MM.1S (cell line): ENCODE measurements around the gene MAN1C1.

ENCODE experiments used
- DNase-seq: peaks from one replicate; pipeline ENCODE4 v3.0.0-alpha.2; 2015
- H2AFZ ChIP-seq: fragments of 300-600 bp; sonication (generic); 2 replicates; pipeline ENCODE4 v1.6.0; 2016; ENCODE audit warnings: antibody characterized with exemption, low read length
- H3F3A ChIP-seq: fragments of 300-600 bp; sonication (generic); 2 replicates; pipeline ENCODE4 v1.6.1; 2016; ENCODE audit warnings: mild to moderate bottlenecking, antibody characterized with exemption, low read length, moderate library complexity, mixed read lengths; ENCODE audit not compliant: insufficient read depth
- H3K27ac ChIP-seq: fragments of 300-600 bp; sonication (generic); 2 replicates; pipeline ENCODE4 v1.5.1; 2016; ENCODE audit warnings: mild to moderate bottlenecking, low read length
- H3K27me3 ChIP-seq: fragments of 300-600 bp; sonication (generic); replicated peaks from 2 replicates; pipeline ENCODE4 v1.6.0; 2016; ENCODE audit warnings: low read length; ENCODE audit not compliant: insufficient read depth
- H3K36me3 ChIP-seq: fragments of 300-600 bp; sonication (generic); replicated peaks from 2 replicates; pipeline ENCODE4 v1.6.1; 2016; ENCODE audit warnings: mild to moderate bottlenecking, low read length, mixed read lengths; ENCODE audit not compliant: insufficient read depth
- H3K4me1 ChIP-seq: fragments of 300-600 bp; sonication (generic); 2 replicates; pipeline ENCODE4 v1.6.1; 2016; ENCODE audit warnings: low read length, mixed read lengths
- H3K4me2 ChIP-seq: fragments of 300-600 bp; sonication (generic); 2 replicates; pipeline ENCODE4 v1.6.0; 2016; ENCODE audit warnings: low read depth, low read length
- H3K4me3 ChIP-seq: fragments of 300-600 bp; sonication (generic); 2 replicates; pipeline ENCODE4 v1.5.1; 2016; ENCODE audit warnings: low read length, mixed read lengths
- H3K79me2 ChIP-seq: fragments of 300-600 bp; sonication (generic); 2 replicates; pipeline ENCODE4 v1.6.1; 2016; ENCODE audit warnings: mixed run types, low read length, mixed read lengths
- H3K9ac ChIP-seq: fragments of 300-600 bp; sonication (generic); 2 replicates; pipeline ENCODE4 v1.6.1; 2016; ENCODE audit warnings: low read length, mixed read lengths
- H3K9me2 ChIP-seq: fragments of 300-600 bp; sonication (generic); replicated peaks from 2 replicates; pipeline ENCODE4 v1.6.1; 2016; ENCODE audit warnings: mild to moderate bottlenecking, low read length, mixed read lengths; ENCODE audit not compliant: insufficient read depth
- H3K9me3 ChIP-seq: fragments of 300-600 bp; sonication (generic); replicated peaks from 2 replicates; pipeline ENCODE4 v1.6.1; 2016; ENCODE audit warnings: mild to moderate bottlenecking, low read length, mixed read lengths; ENCODE audit not compliant: insufficient read depth
- H4K20me1 ChIP-seq: fragments of 300-600 bp; sonication (generic); 2 replicates; pipeline ENCODE4 v1.6.1; 2016; ENCODE audit warnings: mild to moderate bottlenecking, low read length, moderate library complexity, mixed read lengths; ENCODE audit not compliant: insufficient read depth
- EZH2 ChIP-seq: fragments of 300-600 bp; sonication (generic); optimal IDR thresholded peaks from 2 replicates; pipeline ENCODE3; 2017; ENCODE audit warnings: low read depth, mild to moderate bottlenecking, antibody characterized with exemption, low read length, mixed read lengths
- EZH2phosphoT487 ChIP-seq: fragments of 300-600 bp; sonication (generic); IDR thresholded peaks from 2 replicates; pipeline ENCODE4 v1.6.1; 2018; ENCODE audit warnings: antibody characterized with exemption, low read length
- TF ChIP-seq, protein P1 (sequence below): fragments of 300-600 bp; sonication (generic); IDR thresholded peaks from 2 replicates; pipeline ENCODE4 v1.5.1; 2016; ENCODE audit warnings: antibody characterized with exemption, low read length, mixed read lengths

Gene MAN1C1

DNA sequence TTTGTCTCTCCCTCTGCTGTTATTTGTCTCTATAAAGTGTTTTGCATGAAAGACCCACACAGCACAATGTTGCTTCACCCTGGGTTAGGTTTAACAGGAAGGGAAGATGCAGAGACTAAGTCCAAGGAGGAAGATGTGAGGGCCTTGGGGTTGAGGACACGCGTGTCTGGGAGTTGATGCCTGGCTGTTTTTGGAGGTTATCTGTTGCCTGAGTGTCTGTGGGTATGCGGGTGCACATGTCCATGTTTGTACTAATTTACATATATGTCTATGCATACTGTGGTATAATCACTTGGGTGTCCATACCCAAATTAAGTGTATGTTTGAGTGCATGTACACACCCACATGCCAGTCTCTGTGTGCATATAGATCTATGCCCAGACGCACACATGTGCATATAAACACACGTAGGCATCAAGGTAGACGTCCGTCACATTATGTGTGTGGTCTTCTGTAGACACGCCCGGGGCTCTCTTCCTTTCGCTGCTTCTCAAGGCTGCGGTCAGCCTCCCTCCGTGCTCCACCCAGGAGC lies 962 bp upstream of the MAN1C1 start:
- Histone ChIP-seq H3K4me1 (peaks cover 43% of the 10 kb centered on the region), H2AFZ (peak overlapping the region; percentile 89), H3K79me2 (peaks cover 2% of the 10 kb centered on the region), H3K4me3 (peak overlapping the region; percentile 74), H3F3A (peaks cover 43% of the 10 kb centered on the region), H3K9me2 (no peaks in the 10 kb centered on the region), H3K9ac (peak overlapping the region; percentile 68), H3K9me3 (no peaks in the 10 kb centered on the region), H3K27me3 (no peaks in the 10 kb centered on the region; the same call in 1 of the 2 replicates), H3K4me2 (peak overlapping the region; percentile 95), H3K36me3 (no peaks in the 10 kb centered on the region), H4K20me1 (no peaks in the 10 kb centered on the region), H3K27ac (peak overlapping the region; percentile 58; the same call in 1 of the 2 replicates)
- TF ChIP-seq, protein P1, sequence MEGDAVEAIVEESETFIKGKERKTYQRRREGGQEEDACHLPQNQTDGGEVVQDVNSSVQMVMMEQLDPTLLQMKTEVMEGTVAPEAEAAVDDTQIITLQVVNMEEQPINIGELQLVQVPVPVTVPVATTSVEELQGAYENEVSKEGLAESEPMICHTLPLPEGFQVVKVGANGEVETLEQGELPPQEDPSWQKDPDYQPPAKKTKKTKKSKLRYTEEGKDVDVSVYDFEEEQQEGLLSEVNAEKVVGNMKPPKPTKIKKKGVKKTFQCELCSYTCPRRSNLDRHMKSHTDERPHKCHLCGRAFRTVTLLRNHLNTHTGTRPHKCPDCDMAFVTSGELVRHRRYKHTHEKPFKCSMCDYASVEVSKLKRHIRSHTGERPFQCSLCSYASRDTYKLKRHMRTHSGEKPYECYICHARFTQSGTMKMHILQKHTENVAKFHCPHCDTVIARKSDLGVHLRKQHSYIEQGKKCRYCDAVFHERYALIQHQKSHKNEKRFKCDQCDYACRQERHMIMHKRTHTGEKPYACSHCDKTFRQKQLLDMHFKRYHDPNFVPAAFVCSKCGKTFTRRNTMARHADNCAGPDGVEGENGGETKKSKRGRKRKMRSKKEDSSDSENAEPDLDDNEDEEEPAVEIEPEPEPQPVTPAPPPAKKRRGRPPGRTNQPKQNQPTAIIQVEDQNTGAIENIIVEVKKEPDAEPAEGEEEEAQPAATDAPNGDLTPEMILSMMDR, result no peak
- TF ChIP-seq EZH2phosphoT487, result no peak
- DNase-seq, result no peak

DNA sequence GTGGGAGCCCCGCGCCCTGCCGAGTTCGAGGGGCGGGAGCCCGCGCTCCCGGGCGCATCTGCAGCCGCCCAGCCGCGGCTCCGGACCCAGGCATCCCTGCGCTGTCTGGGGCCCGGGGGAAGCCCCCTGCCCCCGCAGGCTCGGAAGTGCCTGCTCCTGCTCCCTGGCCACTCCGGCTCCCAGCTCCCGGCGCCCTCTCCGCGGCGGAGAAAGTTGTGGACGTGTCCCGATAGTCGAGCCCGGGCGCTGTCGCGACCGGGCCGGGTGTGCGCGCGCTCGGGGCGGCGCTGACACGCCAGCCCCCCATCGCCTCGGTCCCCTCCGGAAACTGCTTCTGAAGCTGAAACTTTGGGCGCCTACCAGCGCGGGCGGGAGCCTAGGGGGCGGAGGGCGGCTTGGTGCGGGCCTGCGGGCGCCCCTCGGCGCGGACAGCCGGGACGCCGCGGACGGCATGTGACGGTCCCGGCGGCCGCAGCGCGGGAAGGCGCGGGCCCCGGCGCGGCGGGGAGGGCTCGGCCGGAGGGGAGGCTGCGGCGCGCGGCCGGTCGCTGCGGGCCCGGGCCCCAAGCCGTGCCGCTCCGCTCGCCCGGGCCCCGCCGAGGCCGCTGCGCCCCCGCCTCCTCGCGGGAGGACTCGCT lies 515 bp downstream of the MAN1C1 start:
- Histone ChIP-seq H3K9ac (peak overlapping the region; percentile 85), H3K4me1 (peaks cover 58% of the 10 kb centered on the region), H3K4me3 (peak overlapping the region; percentile 81), H3F3A (peaks cover 43% of the 10 kb centered on the region), H3K79me2 (peaks cover 17% of the 10 kb centered on the region), H3K36me3 (no peaks in the 10 kb centered on the region), H4K20me1 (no peaks in the 10 kb centered on the region), H3K27me3 (no peaks in the 10 kb centered on the region), H3K27ac (peak overlapping the region; percentile 40; the same call in 1 of the 2 replicates), H3K9me2 (no peaks in the 10 kb centered on the region), H2AFZ (peak overlapping the region; percentile 29; the same call in 1 of the 2 replicates), H3K9me3 (no peaks in the 10 kb centered on the region), H3K4me2 (peak overlapping the region; percentile 94)
- DNase-seq, result peak; percentile 33
- TF ChIP-seq, protein P1, result no peak
- TF ChIP-seq EZH2 (no peak), EZH2phosphoT487 (no peak)

DNA sequence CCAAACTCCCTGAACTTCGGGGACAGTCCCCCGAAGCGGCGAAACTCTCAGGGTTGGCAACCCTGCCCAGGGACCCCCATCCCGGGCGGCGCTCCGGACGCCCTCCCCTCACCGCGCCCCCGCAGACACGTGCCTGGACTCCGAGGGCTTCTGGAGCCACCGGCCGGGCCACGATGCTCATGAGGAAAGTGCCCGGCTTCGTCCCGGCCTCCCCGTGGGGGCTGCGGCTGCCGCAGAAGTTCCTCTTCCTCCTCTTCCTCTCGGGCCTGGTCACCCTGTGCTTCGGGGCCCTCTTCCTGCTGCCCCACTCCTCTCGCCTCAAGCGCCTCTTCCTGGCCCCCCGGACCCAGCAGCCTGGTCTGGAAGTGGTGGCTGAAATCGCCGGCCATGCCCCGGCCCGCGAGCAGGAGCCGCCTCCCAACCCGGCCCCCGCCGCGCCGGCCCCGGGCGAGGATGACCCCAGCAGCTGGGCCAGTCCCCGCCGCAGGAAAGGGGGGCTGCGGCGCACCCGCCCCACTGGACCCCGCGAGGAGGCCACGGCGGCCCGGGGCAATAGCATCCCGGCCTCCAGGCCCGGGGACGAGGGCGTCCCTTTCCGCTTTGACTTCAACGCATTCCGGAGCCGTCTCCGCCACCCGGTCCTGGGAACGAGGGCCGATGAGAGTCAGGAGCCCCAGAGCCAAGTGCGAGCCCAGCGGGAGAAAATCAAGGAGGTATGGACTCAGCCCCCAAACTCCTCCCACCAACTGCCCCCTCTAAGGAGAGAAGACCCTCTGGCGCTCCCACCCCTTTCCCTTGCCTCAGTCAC lies 1.2 kb downstream of the MAN1C1 start:
- TF ChIP-seq EZH2 (no peak), EZH2phosphoT487 (no peak)
- TF ChIP-seq, protein P1, result no peak
- H3F3A ChIP-seq, result peaks cover 43% of the 10 kb centered on the region
- H4K20me1 ChIP-seq, result no peaks in the 10 kb centered on the region
- H3K36me3 ChIP-seq, result no peaks in the 10 kb centered on the region
- H3K4me2 ChIP-seq, result peak overlapping the region; percentile 94
- peaks cover 24% of the 10 kb centered on the region for H3K79me2 ChIP-seq
- peaks cover 64% of the 10 kb centered on the region for H3K4me1 ChIP-seq
- no peaks in the 10 kb centered on the region for H3K27me3 ChIP-seq
- H3K9me3 ChIP-seq, result no peaks in the 10 kb centered on the region
- peak overlapping the region; percentile 60; the same call in 1 of the 2 replicates for H3K4me3 ChIP-seq
- H3K9ac ChIP-seq, result peak overlapping the region; percentile 69
- DNase-seq, result no peak
- no peaks in the 10 kb centered on the region for H3K9me2 ChIP-seq
- H2AFZ ChIP-seq, result no peak overlapping the region
- peak overlapping the region; percentile 92; the same call in 1 of the 2 replicates for H3K27ac ChIP-seq
